OCI-LY3 (cell line): ENCODE measurements around the gene THRB.

Experiments
- H2AFZ ChIP-seq: fragments of 200-600, 300-600 bp; shearing (Covaris generic); 2 replicates; pipeline ENCODE4 v1.6.0; 2014; ENCODE audit warnings: antibody characterized with exemption, low read depth, low read length
- H3K27ac ChIP-seq: fragments of 200-600, 300-600 bp; sonication (generic); 2 replicates; pipeline ENCODE4 v1.5.1; 2014; ENCODE audit warnings: mild to moderate bottlenecking, low read length, moderate library complexity, mixed read lengths
- H3K27me3 ChIP-seq: fragments of 200-600, 300-600 bp; sonication (generic); 2 replicates; pipeline ENCODE4 v1.6.1; 2014; ENCODE audit warnings: low read depth, low read length, mixed read lengths
- H3K36me3 ChIP-seq: fragments of 200-600, 300-600 bp; sonication (generic); replicated peaks from 2 replicates; pipeline ENCODE3; 2014; ENCODE audit warnings: low read depth, low read length, mixed read lengths
- H3K4me1 ChIP-seq: fragments of 300-600, 200-600 bp; sonication (generic); 2 replicates; pipeline ENCODE4 v1.6.1; 2014; ENCODE audit warnings: low read length, mixed read lengths
- H3K4me2 ChIP-seq: fragments of 200-600, 300-600 bp; sonication (generic); 2 replicates; pipeline ENCODE4 v1.6.1; 2014; ENCODE audit warnings: low read length, mixed read lengths
- H3K4me3 ChIP-seq: fragments of 300-600, 200-600 bp; sonication (generic); 2 replicates; pipeline ENCODE4 v1.5.1; 2014; ENCODE audit warnings: antibody characterized with exemption, mild to moderate bottlenecking, low read length, moderate library complexity
- H3K79me2 ChIP-seq: fragments of 300-600, 200-600 bp; shearing (Covaris generic); 2 replicates; pipeline ENCODE4 v1.6.1; 2014; ENCODE audit warnings: mild to moderate bottlenecking, low read length, mixed read lengths
- H3K9ac ChIP-seq: fragments of 300-600, 200-600 bp; shearing (Covaris generic); 2 replicates; pipeline ENCODE4 v1.6.0; 2014; ENCODE audit warnings: mild to moderate bottlenecking, low read length, moderate library complexity
- H3K9me3 ChIP-seq: fragments of 200-600, 300-600 bp; shearing (Covaris generic); 2 replicates; pipeline ENCODE4 v1.6.1; 2014; ENCODE audit warnings: low read length, mixed read lengths; ENCODE audit not compliant: insufficient read depth
- H4K20me1 ChIP-seq: fragments of 200-600, 300-600 bp; sonication (generic); 2 replicates; pipeline ENCODE4 v1.6.1; 2016; ENCODE audit warnings: low read length, mixed read lengths; ENCODE audit not compliant: insufficient read depth
- CTCF ChIP-seq: fragments of 200-600, 300-600 bp; sonication (generic); IDR thresholded peaks from 2 replicates; pipeline ENCODE4 v1.5.1; 2014; ENCODE audit warnings: antibody characterized with exemption, low read length, low read depth
- EZH2phosphoT487 ChIP-seq: fragments of 200-600 bp; shearing (Covaris generic); IDR thresholded peaks from 2 replicates; pipeline ENCODE4 v1.6.1; 2018; ENCODE audit warnings: antibody characterized with exemption, mixed run types, low read depth

THRB gene

GRCh38 chr3:24499991-24500390, 5.3 kb upstream of the THRB start:
- peaks cover 21% of the 10 kb centered on the region; the same call in 1 of the 2 replicates for H4K20me1 ChIP-seq
- H3K4me1 ChIP-seq: peaks cover 50% of the 10 kb centered on the region
- no peak for TF ChIP-seq CTCF
- no peak for TF ChIP-seq EZH2phosphoT487
- H3K4me2 ChIP-seq: no peak overlapping the region
- H3K36me3 ChIP-seq: no peaks in the 10 kb centered on the region
- H3K9me3 ChIP-seq: no peaks in the 10 kb centered on the region
- H3K27me3 ChIP-seq: peaks cover 54% of the 10 kb centered on the region
- no peak overlapping the region for H3K4me3 ChIP-seq
- no peak overlapping the region for H3K9ac ChIP-seq
- no peaks in the 10 kb centered on the region for H3K79me2 ChIP-seq
- no peak overlapping the region for H3K27ac ChIP-seq
- no peak overlapping the region for H2AFZ ChIP-seq

GRCh38 chr3:24498796-24499195, 4.1 kb upstream of the THRB start:
- no peak overlapping the region for H3K27ac ChIP-seq

GRCh38 chr3:24498391-24498790, 3.7 kb upstream of the THRB start:
- no peaks in the 10 kb centered on the region for H3K79me2 ChIP-seq
- no peak for TF ChIP-seq EZH2phosphoT487
- peaks cover 41% of the 10 kb centered on the region for H3K4me1 ChIP-seq
- H2AFZ ChIP-seq: no peak overlapping the region
- H3K36me3 ChIP-seq: no peaks in the 10 kb centered on the region
- H3K9me3 ChIP-seq: no peaks in the 10 kb centered on the region
- no peak overlapping the region for H3K9ac ChIP-seq
- H4K20me1 ChIP-seq: peaks cover 18% of the 10 kb centered on the region; the same call in 1 of the 2 replicates
- peaks cover 47% of the 10 kb centered on the region for H3K27me3 ChIP-seq
- H3K27ac ChIP-seq: no peak overlapping the region
- H3K4me2 ChIP-seq: no peak overlapping the region
- no peak overlapping the region for H3K4me3 ChIP-seq

More at GRCh38 chr3:24498796-24499195, 4.1 kb upstream of the THRB start:
- no peaks in the 10 kb centered on the region for H3K79me2 ChIP-seq
- no peaks in the 10 kb centered on the region for H3K9me3 ChIP-seq
- TF ChIP-seq CTCF (no peak), EZH2phosphoT487 (no peak)
- H3K36me3 ChIP-seq: no peaks in the 10 kb centered on the region
- peaks cover 46% of the 10 kb centered on the region for H3K27me3 ChIP-seq
- H3K4me1 ChIP-seq: peaks cover 41% of the 10 kb centered on the region
- no peak overlapping the region for H3K4me2 ChIP-seq
- H3K9ac ChIP-seq: no peak overlapping the region
- peaks cover 18% of the 10 kb centered on the region; the same call in 1 of the 2 replicates for H4K20me1 ChIP-seq
- no peak overlapping the region for H2AFZ ChIP-seq
- H3K4me3 ChIP-seq: no peak overlapping the region

GRCh38 chr3:24497942-24498341, 3.3 kb upstream of the THRB start:
- H3K4me2 ChIP-seq: no peak overlapping the region
- TF ChIP-seq EZH2phosphoT487 (no peak), CTCF (no peak)
- H3K9ac ChIP-seq: no peak overlapping the region
- peaks cover 41% of the 10 kb centered on the region for H3K4me1 ChIP-seq
- peaks cover 15% of the 10 kb centered on the region; the same call in 1 of the 2 replicates for H4K20me1 ChIP-seq
- peaks cover 47% of the 10 kb centered on the region for H3K27me3 ChIP-seq
- H3K4me3 ChIP-seq: no peak overlapping the region
- no peak overlapping the region for H3K27ac ChIP-seq
- no peak overlapping the region for H2AFZ ChIP-seq
- no peaks in the 10 kb centered on the region for H3K36me3 ChIP-seq
- no peaks in the 10 kb centered on the region for H3K9me3 ChIP-seq
- no peaks in the 10 kb centered on the region for H3K79me2 ChIP-seq
